Epithelial cell of proximal tubule (primary cell): ENCODE results near the gene FAM9A. TPM values are rescaled to one million over a fixed set of nuclear protein-coding genes. Genes with fewer than 3 reads are reported as not detected.

Experiments used
- DNase-seq: peaks from one replicate; pipeline ENCODE4 v3.0.0-alpha.2; 2011; ENCODE audit warnings: low read depth
- H3K4me3 ChIP-seq: 2 replicates; pipeline ENCODE4 v1.5.1; 2011; ENCODE audit warnings: low read depth, mild to moderate bottlenecking, low read length
- total RNA-seq: library from RNA; depleted of rRNA; stranded (reverse); fragments of >200 nt; gene quantifications from 2 replicates; pipeline ENCODE4 v1.2.3, GENCODE V29; 2015
- TF ChIP-seq, protein P1 (sequence below): conservative IDR thresholded peaks from 2 replicates; pipeline ENCODE4 v1.5.1; 2012; ENCODE audit warnings: low read depth, mild to moderate bottlenecking, low read length

FAM9A gene
- total RNA-seq = not detected in 2 replicates

DNA sequence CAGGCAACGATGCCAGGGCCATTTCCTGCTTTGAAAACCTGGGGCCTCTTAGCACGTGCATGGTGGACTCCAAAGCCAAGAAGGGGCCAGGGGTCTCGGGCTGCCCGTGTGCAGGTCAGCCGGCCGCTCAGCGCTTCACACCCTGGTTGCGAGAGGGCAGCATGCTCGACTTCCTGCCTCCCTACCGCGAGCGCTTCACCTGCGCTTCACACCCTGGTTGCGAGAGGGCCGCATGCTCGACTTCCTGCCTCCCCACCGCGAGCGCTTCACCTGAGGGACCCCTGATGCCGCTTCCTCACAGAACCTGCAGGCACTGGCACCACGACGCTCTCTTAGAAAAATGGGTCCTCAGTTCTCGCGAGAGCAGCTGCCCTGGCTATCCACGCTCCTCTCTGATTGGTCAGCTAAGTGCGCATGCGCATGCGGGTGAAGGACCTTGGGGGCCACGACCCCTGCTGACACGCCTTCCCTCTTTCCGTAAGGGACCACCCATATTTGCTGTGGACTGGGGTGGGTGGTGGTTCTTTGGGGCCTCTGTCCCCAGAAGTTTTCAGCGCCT lies at the start of gene FAM9A:
Gene FAM9A, minus strand, starts transcription at position 343 of the 559 bp plus-strand sequence. CDS start 1,212 bp downstream, outside the sequence.
- no peak for DNase-seq
- TF ChIP-seq, protein P1, sequence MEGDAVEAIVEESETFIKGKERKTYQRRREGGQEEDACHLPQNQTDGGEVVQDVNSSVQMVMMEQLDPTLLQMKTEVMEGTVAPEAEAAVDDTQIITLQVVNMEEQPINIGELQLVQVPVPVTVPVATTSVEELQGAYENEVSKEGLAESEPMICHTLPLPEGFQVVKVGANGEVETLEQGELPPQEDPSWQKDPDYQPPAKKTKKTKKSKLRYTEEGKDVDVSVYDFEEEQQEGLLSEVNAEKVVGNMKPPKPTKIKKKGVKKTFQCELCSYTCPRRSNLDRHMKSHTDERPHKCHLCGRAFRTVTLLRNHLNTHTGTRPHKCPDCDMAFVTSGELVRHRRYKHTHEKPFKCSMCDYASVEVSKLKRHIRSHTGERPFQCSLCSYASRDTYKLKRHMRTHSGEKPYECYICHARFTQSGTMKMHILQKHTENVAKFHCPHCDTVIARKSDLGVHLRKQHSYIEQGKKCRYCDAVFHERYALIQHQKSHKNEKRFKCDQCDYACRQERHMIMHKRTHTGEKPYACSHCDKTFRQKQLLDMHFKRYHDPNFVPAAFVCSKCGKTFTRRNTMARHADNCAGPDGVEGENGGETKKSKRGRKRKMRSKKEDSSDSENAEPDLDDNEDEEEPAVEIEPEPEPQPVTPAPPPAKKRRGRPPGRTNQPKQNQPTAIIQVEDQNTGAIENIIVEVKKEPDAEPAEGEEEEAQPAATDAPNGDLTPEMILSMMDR = no peak
- no peak within 1 kb of the TSS for H3K4me3 ChIP-seq

- TF ChIP-seq, protein P1 = no peak
- H3K4me3 ChIP-seq = no peak overlapping the region
- no peak for DNase-seq
Observed at GRCh38 chrX:8850478-8850877, 49.3 kb upstream of the FAM9A start.

DNA sequence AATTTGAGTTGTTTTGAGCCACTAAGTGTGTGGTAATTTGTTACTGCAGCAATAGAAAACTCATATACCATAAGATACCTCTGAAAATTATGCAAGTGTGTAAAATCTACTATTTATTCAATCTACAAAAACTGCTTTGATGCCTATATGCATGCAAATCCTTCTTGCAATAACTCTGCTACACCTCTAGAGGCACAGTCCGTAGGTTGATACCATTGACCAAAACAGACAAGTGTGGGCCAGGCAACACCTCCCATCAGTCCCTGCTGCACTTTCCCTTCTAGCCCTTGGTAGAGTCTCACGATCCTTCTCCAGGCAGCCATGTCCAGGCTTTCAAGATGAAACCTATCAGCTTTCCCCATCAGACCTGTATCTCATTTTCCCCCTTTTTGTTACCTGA lies 48.8 kb upstream of the FAM9A start:
- TF ChIP-seq, protein P1 = peak; percentile 20
- no peak overlapping the region for H3K4me3 ChIP-seq
- no peak for DNase-seq

- H3K4me3 ChIP-seq = no peak overlapping the region
- no peak for DNase-seq
- TF ChIP-seq, protein P1 = no peak
Observed at GRCh38 chrX:8849458-8849857, 48.3 kb upstream of the FAM9A start.

DNA sequence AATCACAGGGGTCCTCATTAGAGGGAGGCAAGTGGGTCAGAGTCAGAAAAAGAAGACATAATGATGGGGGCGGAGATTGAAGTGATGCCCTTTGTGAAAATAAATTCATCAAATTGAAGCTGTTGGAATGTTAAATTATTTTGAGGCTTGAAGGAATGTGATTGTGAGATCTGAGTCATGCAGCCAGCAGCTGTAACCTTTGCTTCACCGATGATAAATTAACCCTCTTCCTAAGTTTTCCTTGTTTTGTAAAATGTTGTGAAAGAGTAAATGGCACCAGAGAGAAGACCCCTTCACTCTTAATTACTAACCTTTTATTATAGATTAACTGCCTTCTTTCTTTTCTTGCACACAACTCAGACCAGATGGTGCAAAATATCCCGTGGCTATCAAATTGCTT lies 47.7 kb upstream of the FAM9A start:
- DNase-seq = peak; percentile 53
- no peak overlapping the region for H3K4me3 ChIP-seq
- TF ChIP-seq, protein P1 = no peak

DNA sequence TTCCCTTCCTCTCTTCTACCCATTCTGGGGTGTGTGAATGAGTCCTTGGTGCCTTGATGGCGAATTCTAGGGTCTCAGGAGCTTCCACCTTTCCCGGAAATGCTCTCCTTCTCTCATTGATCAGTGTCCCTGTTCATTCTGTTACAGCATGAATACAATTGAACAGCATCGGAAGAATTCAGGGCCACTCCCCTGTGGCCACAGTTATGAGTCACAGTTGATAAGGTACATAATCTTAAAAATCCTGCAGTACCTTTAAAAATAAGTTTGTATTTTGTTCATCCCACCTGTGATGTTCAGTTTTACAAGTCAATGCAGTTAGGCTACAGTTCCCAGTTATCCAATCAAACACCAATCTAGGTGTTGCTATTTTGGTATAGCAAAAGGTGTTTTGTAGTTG lies 47.3 kb upstream of the FAM9A start:
- TF ChIP-seq, protein P1 = no peak
- H3K4me3 ChIP-seq = no peak overlapping the region
- no peak for DNase-seq

GRCh38 chrX:8847360-8847759 lies 46.2 kb upstream of the FAM9A start:
- no peak overlapping the region for H3K4me3 ChIP-seq
- DNase-seq = no peak
- TF ChIP-seq, protein P1 = no peak
